Measurements from ENCODE around the gene RCBTB2. TPM values are rescaled to one million over a fixed set of nuclear protein-coding genes. Genes with fewer than 3 reads are reported as not detected.
"Not testable (repeated sequence)": the region's sequence is repeated elsewhere in the genome, so short reads cannot be mapped to it uniquely, and the experiment has no call there.

RCBTB2 gene
- total RNA-seq, 4 donors from 2014 or later = 1.7 to 9.1 (median 7.6) TPM

- no peak overlapping the region for H3K4me3 ChIP-seq
- H3K27me3 ChIP-seq = no peaks in the 10 kb centered on the region
- H3K4me1 ChIP-seq = no peaks in the 10 kb centered on the region
- TF ChIP-seq POLR2A (IDR thresholded peaks at IDR 0.05) = no peak
- DNase-seq (no peak), ATAC-seq (no peak)
- peaks cover 0 to 35% of the 10 kb centered on the region in 2 donors for H3K36me3 ChIP-seq
- no peak overlapping the region for H3K27ac ChIP-seq
- in situ Hi-C loops (cut with MboI; ENCODE audit: low sequenced_read_pairs in 4 of 4) (no loop called here), intact Hi-C loops (cut with DNase I; ENCODE audit: low total_unique reads) (no loop called here)
- H3K9me3 ChIP-seq = no peaks in the 10 kb centered on the region
Observed at GRCh38 chr13:48476215-48476614, 56.7 kb downstream of the RCBTB2 start.

GRCh38 chr13:48475230-48475629 lies 57.6 kb downstream of the RCBTB2 start:
- in situ Hi-C loops (cut with MboI; ENCODE audit: low sequenced_read_pairs in 4 of 4) = no loop called here
- intact Hi-C loops (cut with DNase I; ENCODE audit: low total_unique reads) = no loop called here
- Histone ChIP-seq H3K4me3 (no peak overlapping the region), H3K27ac (no peak overlapping the region), H3K27me3 (no peaks in the 10 kb centered on the region), H3K36me3 (peaks cover 0 to 34% of the 10 kb centered on the region in 2 donors), H3K9me3 (no peaks in the 10 kb centered on the region), H3K4me1 (no peaks in the 10 kb centered on the region)
- no peak for TF ChIP-seq CTCF (IDR thresholded peaks at IDR 0.05 in 4 of 5, conservative IDR thresholded peaks at IDR 0.05 in 1 of 5)
- no peak for TF ChIP-seq POLR2A (IDR thresholded peaks at IDR 0.05)
- no peak for ATAC-seq
- no peak for DNase-seq

DNA sequence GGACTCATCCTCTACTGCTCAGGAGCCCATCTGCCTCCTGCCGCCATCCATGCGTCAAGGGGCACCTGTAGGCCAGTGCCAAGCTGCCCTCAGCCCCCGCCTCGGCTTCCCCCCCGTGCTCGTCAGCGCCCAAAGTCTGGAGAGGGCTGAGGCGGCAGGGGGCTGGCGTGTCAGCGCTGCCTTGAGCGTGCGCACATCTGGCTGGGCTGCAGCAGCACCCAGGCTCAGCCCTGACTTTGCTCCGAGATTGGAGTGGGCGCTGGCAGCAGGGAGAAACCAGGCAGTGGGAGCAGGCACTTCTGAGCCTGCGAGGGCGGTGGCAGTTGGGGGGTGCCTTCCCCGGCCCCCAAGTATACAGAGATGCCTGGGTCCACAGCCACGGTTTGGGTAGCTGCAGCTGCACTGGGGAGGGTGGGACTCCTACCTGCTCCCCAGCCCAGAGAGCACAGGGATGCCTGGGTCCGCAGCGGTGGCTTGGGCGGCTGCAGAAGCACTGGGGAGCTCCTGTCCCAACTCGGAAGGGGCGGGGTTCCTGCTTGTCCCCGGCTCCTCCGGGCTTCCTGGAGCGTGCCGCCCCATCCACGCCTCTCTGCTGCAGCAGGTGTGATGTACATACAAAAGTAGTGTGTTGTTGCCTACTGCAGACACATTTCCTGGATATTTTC lies 75.2 kb downstream of the RCBTB2 start:
- no peak overlapping the region for H3K4me3 ChIP-seq
- no peaks in the 10 kb centered on the region for H3K4me1 ChIP-seq
- DNase-seq (no peak), ATAC-seq (no peak)
- in situ Hi-C loops (cut with MboI; ENCODE audit: low sequenced_read_pairs in 4 of 4) (no loop called here), intact Hi-C loops (cut with DNase I; ENCODE audit: low total_unique reads) (no loop called here)
- H3K9me3 ChIP-seq = no peaks in the 10 kb centered on the region
- H3K27ac ChIP-seq = no peak overlapping the region
- H3K27me3 ChIP-seq = no peaks in the 10 kb centered on the region
- H3K36me3 ChIP-seq = peaks cover 0 to 66% of the 10 kb centered on the region in 2 donors
- TF ChIP-seq POLR2A (IDR thresholded peaks at IDR 0.05) (no peak), CTCF (IDR thresholded peaks at IDR 0.05 in 4 of 5, conservative IDR thresholded peaks at IDR 0.05 in 1 of 5) (no peak)

DNA sequence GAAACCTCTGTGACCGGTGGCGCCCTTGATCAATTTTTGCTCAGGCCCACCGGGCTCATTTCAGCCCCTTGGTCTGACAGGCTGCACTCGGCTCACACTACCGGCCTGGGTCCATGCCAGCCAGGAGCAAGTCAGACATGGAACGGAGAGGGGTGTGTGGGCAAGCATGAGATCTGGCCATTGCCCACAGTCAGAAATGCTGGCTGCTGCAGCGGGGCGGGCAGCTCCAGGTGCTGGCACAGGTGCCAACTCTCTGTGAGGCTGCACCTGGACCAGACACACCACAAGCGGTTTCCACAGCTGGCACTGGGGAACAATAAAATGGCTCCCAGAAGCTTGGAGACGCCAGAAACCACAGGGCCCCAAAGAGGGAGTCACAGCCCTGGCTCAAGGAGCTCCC lies 76.3 kb downstream of the RCBTB2 start:
- intact Hi-C loops (cut with DNase I; ENCODE audit: low total_unique reads) = no loop called here
- Histone ChIP-seq H3K4me1 (no peaks in the 10 kb centered on the region), H3K27ac (no peak overlapping the region), H3K9me3 (no peaks in the 10 kb centered on the region), H3K36me3 (peaks cover 0 to 60% of the 10 kb centered on the region in 2 donors), H3K4me3 (no peak overlapping the region), H3K27me3 (no peaks in the 10 kb centered on the region)
- no peak for ATAC-seq
- no peak for DNase-seq
- in situ Hi-C loops (cut with MboI; ENCODE audit: low sequenced_read_pairs in 4 of 4) = no loop called here
- TF ChIP-seq CTCF (IDR thresholded peaks at IDR 0.05 in 4 of 5, conservative IDR thresholded peaks at IDR 0.05 in 1 of 5) (no peak), POLR2A (IDR thresholded peaks at IDR 0.05) (no peak)

GRCh38 chr13:48451196-48451595 lies 81.7 kb downstream of the RCBTB2 start:
- DNase-seq; H3K27me3 ChIP-seq; H3K9me3 ChIP-seq; ATAC-seq; in situ Hi-C loops (cut with MboI; ENCODE audit: low sequenced_read_pairs in 4 of 4); intact Hi-C loops (cut with DNase I; ENCODE audit: low total_unique reads); H3K4me1 ChIP-seq; H3K4me3 ChIP-seq; H3K27ac ChIP-seq: not testable (repeated sequence)
- peaks cover 0 to 18% of the 10 kb centered on the region in 2 donors for H3K36me3 ChIP-seq

DNA sequence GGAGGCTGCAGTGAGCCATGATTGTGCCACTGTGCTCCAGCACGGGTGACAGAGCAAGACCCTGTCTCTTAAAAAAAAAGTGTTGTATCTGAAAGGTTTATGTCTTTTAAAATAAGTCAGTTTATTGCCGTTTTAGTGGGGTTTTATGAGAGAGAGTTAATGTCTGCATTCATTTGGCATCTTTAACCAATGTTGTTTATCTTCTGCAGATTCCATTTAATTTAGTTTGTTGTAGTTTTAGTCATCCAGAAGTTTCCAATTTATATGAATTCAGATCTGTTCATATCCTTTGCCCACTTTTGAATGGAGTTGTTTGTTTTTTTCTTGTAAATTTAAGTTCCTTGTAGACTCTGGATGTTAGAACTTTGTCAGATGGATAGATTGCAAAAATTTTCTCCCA lies 83.2 kb downstream of the RCBTB2 start:
- DNase-seq (no peak), ATAC-seq (no peak)
- H3K9me3 ChIP-seq = no peaks in the 10 kb centered on the region
- TF ChIP-seq POLR2A (IDR thresholded peaks at IDR 0.05) (no peak), CTCF (IDR thresholded peaks at IDR 0.05 in 4 of 5, conservative IDR thresholded peaks at IDR 0.05 in 1 of 5) (no peak)
- in situ Hi-C loops (cut with MboI; ENCODE audit: low sequenced_read_pairs in 4 of 4) (no loop called here), intact Hi-C loops (cut with DNase I; ENCODE audit: low total_unique reads) (no loop called here)
- no peak overlapping the region for H3K27ac ChIP-seq
- H3K4me3 ChIP-seq = no peak overlapping the region
- H3K4me1 ChIP-seq = no peaks in the 10 kb centered on the region
- no peaks in the 10 kb centered on the region for H3K27me3 ChIP-seq
- peaks cover 0 to 13% of the 10 kb centered on the region in 2 donors for H3K36me3 ChIP-seq

Measured in gastrocnemius medialis (tissue), 4 donors.